Trophoblast cell (in vitro differentiated cells and primary cell): ENCODE results near the gene KRABD2.
A peak's percentile ranks its signal among the peaks of the same experiment; 100 is the strongest.

ENCODE experiments used
- DNase-seq, 2 donors: peaks; one replicate each; pipeline ENCODE4 v3.0.0-alpha.2; 2016
- H2AFZ ChIP-seq: 2 replicates; pipeline ENCODE4 v1.6.1; 2013; ENCODE audit warnings: low read length, moderate library complexity, mild to moderate bottlenecking; ENCODE audit not compliant: insufficient read depth, poor library complexity
- H2AK5ac ChIP-seq: 2 replicates; pipeline ENCODE4 v1.6.1; 2013; ENCODE audit warnings: mild to moderate bottlenecking, low read length
- H2BK120ac ChIP-seq: 2 replicates; pipeline ENCODE4 v1.6.1; 2013; ENCODE audit warnings: low read length, mild to moderate bottlenecking, moderate library complexity; ENCODE audit not compliant: insufficient read depth, poor library complexity
- H2BK12ac ChIP-seq: 2 replicates; pipeline ENCODE4 v1.6.1; 2013; ENCODE audit warnings: mild to moderate bottlenecking, low read length, moderate library complexity
- H2BK5ac ChIP-seq: 2 replicates; pipeline ENCODE4 v1.6.1; 2013; ENCODE audit warnings: low read length, low read depth, moderate library complexity, mild to moderate bottlenecking; ENCODE audit not compliant: poor library complexity
- H3K14ac ChIP-seq: 2 replicates; pipeline ENCODE4 v1.6.1; 2013; ENCODE audit warnings: mild to moderate bottlenecking, low read length
- H3K18ac ChIP-seq: 2 replicates; pipeline ENCODE4 v1.6.1; 2013; ENCODE audit warnings: mild to moderate bottlenecking, low read length
- H3K23ac ChIP-seq: 2 replicates; pipeline ENCODE4 v1.6.1; 2013; ENCODE audit warnings: low read length
- H3K27ac ChIP-seq: 2 replicates; pipeline ENCODE4 v1.5.1; 2013; ENCODE audit warnings: low read depth, mild to moderate bottlenecking, inconsistent platforms, low read length, moderate library complexity
- H3K27me3 ChIP-seq: 2 replicates; pipeline ENCODE4 v1.6.1; 2013; ENCODE audit warnings: inconsistent platforms, mild to moderate bottlenecking, low read length, moderate library complexity; ENCODE audit not compliant: insufficient read depth
- H3K36me3 ChIP-seq, 2 experiments: 1 replicate in 1 of 2; 2 replicates in 1 of 2; pipeline ENCODE4 v1.6.1; 2013; ENCODE audit warnings: low read length in 2 of 2, mild to moderate bottlenecking in 2 of 2, moderate library complexity in 1 of 2; ENCODE audit not compliant: insufficient read depth in 2 of 2, control insufficient read depth in 1 of 2
- H3K4ac ChIP-seq: 2 replicates; pipeline ENCODE4 v1.6.1; 2013; ENCODE audit warnings: low read depth, mild to moderate bottlenecking, low read length, moderate library complexity
- H3K4me1 ChIP-seq, 2 experiments: 1 replicate in 1 of 2; 2 replicates in 1 of 2; pipeline ENCODE4 v1.6.1; 2013; ENCODE audit warnings: low read length in 2 of 2, mild to moderate bottlenecking in 2 of 2, moderate library complexity in 1 of 2; ENCODE audit not compliant: insufficient read depth in 2 of 2, control insufficient read depth in 1 of 2
- H3K4me2 ChIP-seq: 2 replicates; pipeline ENCODE4 v1.6.1; 2013; ENCODE audit warnings: inconsistent platforms, mild to moderate bottlenecking, low read length, moderate library complexity
- H3K4me3 ChIP-seq: 2 replicates; pipeline ENCODE4 v1.5.1; 2013; ENCODE audit warnings: mild to moderate bottlenecking, low read depth, low read length, inconsistent platforms
- H3K79me1 ChIP-seq: one replicate; pipeline ENCODE4 v1.6.1; 2013; ENCODE audit warnings: low read length
- H3K79me2 ChIP-seq: 2 replicates; pipeline ENCODE4 v1.6.1; 2013; ENCODE audit warnings: low read length, mild to moderate bottlenecking; ENCODE audit not compliant: control insufficient read depth, insufficient read depth, poor library complexity
- H3K9ac ChIP-seq: 2 replicates; pipeline ENCODE4 v1.6.1; 2013; ENCODE audit warnings: mild to moderate bottlenecking, low read length
- H3K9me3 ChIP-seq: 2 replicates; pipeline ENCODE4 v1.6.1; 2013; ENCODE audit warnings: low read depth, mild to moderate bottlenecking, control low read depth, inconsistent platforms, low read length; ENCODE audit not compliant: insufficient read depth
- H4K12ac ChIP-seq: 2 replicates; pipeline ENCODE4 v1.6.1; 2013; ENCODE audit warnings: low read depth, mild to moderate bottlenecking, low read length, moderate library complexity
- H4K8ac ChIP-seq: 2 replicates; pipeline ENCODE4 v1.6.1; 2013; ENCODE audit warnings: low read depth, mild to moderate bottlenecking, low read length, moderate library complexity
- H4K91ac ChIP-seq: one replicate; pipeline ENCODE4 v1.6.1; 2013; ENCODE audit warnings: low read depth, mild to moderate bottlenecking, low read length, moderate library complexity
- WGBS: extraction: QIAGEN DNeasy Blood & Tissue Kit; methylation state at CpG from one replicate; pipeline ENCODE4 v1.1.7; 2013; ENCODE audit warnings: missing lambda C conversion rate; ENCODE audit not compliant: insufficient read length, insufficient coverage; ENCODE audit errors: extremely low coverage; 5-methylcytosine and 5-hydroxymethylcytosine counted together

The KRABD2 gene

GRCh38 chr17:8418471-8418870 lies 42.0 kb upstream of the KRABD2 start:
- Histone ChIP-seq H3K79me2 (no peaks in the 10 kb centered on the region), H3K23ac (no peak overlapping the region), H3K27me3 (no peaks in the 10 kb centered on the region), H2AK5ac (no peak overlapping the region), H2BK12ac (no peak overlapping the region), H3K14ac (no peak overlapping the region), H3K9me3 (no peaks in the 10 kb centered on the region), H4K8ac (no peak overlapping the region), H4K12ac (no peak overlapping the region), H2AFZ (no peak overlapping the region), H2BK120ac (no peak overlapping the region), H3K4me1 (peaks cover 0 to 3% of the 10 kb centered on the region in 2 experiments), H3K36me3 (no peaks in the 10 kb centered on the region), H4K91ac (no peak overlapping the region), H3K4me2 (no peak overlapping the region), H3K79me1 (no peaks in the 10 kb centered on the region), H2BK5ac (no peak overlapping the region), H3K18ac (no peak overlapping the region), H3K4ac (no peak overlapping the region), H3K27ac (no peak overlapping the region), H3K9ac (no peak overlapping the region), H3K4me3 (no peak overlapping the region)
- DNase-seq: no peak
- no CpG with 5 or more reads among the region's 1 CpG for WGBS

GRCh38 chr17:8417806-8418205 lies 41.3 kb upstream of the KRABD2 start:
- no CpG with 5 or more reads among the region's 4 CpGs for WGBS
- Histone ChIP-seq H3K4me1 (peaks cover 0 to 3% of the 10 kb centered on the region in 2 experiments), H3K9me3 (no peaks in the 10 kb centered on the region), H3K4ac (no peak overlapping the region), H2AFZ (no peak overlapping the region), H3K4me2 (no peak overlapping the region), H3K27ac (no peak overlapping the region), H3K9ac (no peak overlapping the region), H3K36me3 (no peaks in the 10 kb centered on the region), H3K27me3 (no peaks in the 10 kb centered on the region), H2BK5ac (no peak overlapping the region), H4K8ac (no peak overlapping the region), H4K91ac (no peak overlapping the region), H2BK120ac (no peak overlapping the region), H4K12ac (no peak overlapping the region), H3K79me1 (no peaks in the 10 kb centered on the region), H3K79me2 (no peaks in the 10 kb centered on the region), H3K18ac (no peak overlapping the region), H3K14ac (no peak overlapping the region), H3K4me3 (no peak overlapping the region), H2AK5ac (no peak overlapping the region), H2BK12ac (no peak overlapping the region), H3K23ac (peak overlapping the region; percentile 35)
- DNase-seq: peak in 1 of 2 donors; percentile 60

GRCh38 chr17:8413938-8414337 lies 37.4 kb upstream of the KRABD2 start:
- Histone ChIP-seq H2BK12ac (no peak overlapping the region), H3K23ac (no peak overlapping the region), H3K79me2 (no peaks in the 10 kb centered on the region), H3K14ac (no peak overlapping the region), H2BK120ac (no peak overlapping the region), H2BK5ac (no peak overlapping the region), H3K4me1 (no peaks in the 10 kb centered on the region), H4K91ac (no peak overlapping the region), H3K27me3 (no peaks in the 10 kb centered on the region), H3K18ac (no peak overlapping the region), H2AFZ (no peak overlapping the region), H3K79me1 (no peaks in the 10 kb centered on the region), H3K4me2 (no peak overlapping the region), H3K4me3 (no peak overlapping the region), H4K12ac (no peak overlapping the region), H2AK5ac (no peak overlapping the region), H3K4ac (no peak overlapping the region), H3K9me3 (no peaks in the 10 kb centered on the region), H3K9ac (no peak overlapping the region), H3K36me3 (no peaks in the 10 kb centered on the region), H3K27ac (no peak overlapping the region), H4K8ac (no peak overlapping the region)
- DNase-seq: no peak

GRCh38 chr17:8413328-8413727 lies 36.8 kb upstream of the KRABD2 start:
- Histone ChIP-seq H2BK12ac (no peak overlapping the region), H3K27me3 (no peaks in the 10 kb centered on the region), H3K27ac (no peak overlapping the region), H3K36me3 (no peaks in the 10 kb centered on the region), H3K4me3 (no peak overlapping the region), H2BK5ac (no peak overlapping the region), H4K8ac (no peak overlapping the region), H3K14ac (no peak overlapping the region), H3K9me3 (no peaks in the 10 kb centered on the region), H3K4ac (no peak overlapping the region), H3K79me1 (no peaks in the 10 kb centered on the region), H3K23ac (no peak overlapping the region), H3K4me2 (no peak overlapping the region), H3K79me2 (no peaks in the 10 kb centered on the region), H3K18ac (no peak overlapping the region), H2BK120ac (no peak overlapping the region), H4K12ac (no peak overlapping the region), H3K9ac (no peak overlapping the region), H3K4me1 (peaks cover 0 to 1% of the 10 kb centered on the region in 2 experiments), H2AFZ (no peak overlapping the region), H2AK5ac (no peak overlapping the region), H4K91ac (no peak overlapping the region)
- no CpG with 5 or more reads among the region's 4 CpGs for WGBS
- DNase-seq: no peak
